HG03103 (cell line): ENCODE measurements around the gene NCOR1.
"Not testable (repeated sequence)": the region's sequence is repeated elsewhere in the genome, so short reads cannot be mapped to it uniquely, and the experiment has no call there.

Experiments used
- ATAC-seq: cut with Tn5 transposase; IDR thresholded peaks from one replicate; pipeline ENCODE4 v1.9.1; 2021; ENCODE audit warnings: low read depth; ENCODE audit not compliant: unreplicated experiment

NCOR1 gene

GRCh38 chr17:16152326-16152725 lies 63.0 kb downstream of the NCOR1 start:
- ATAC-seq, result not testable (repeated sequence)

GRCh38 chr17:16150251-16150856 lies 65.0 kb downstream of the NCOR1 start:
- ATAC-seq, result no peak

- no peak for ATAC-seq
Measured at GRCh38 chr17:16148596-16148995, 66.7 kb downstream of the NCOR1 start.

- not testable (repeated sequence) for ATAC-seq
Measured at GRCh38 chr17:16145319-16145890, 69.9 kb downstream of the NCOR1 start.

- no peak for ATAC-seq
Measured at GRCh38 chr17:16141685-16142084, 73.6 kb downstream of the NCOR1 start.

GRCh38 chr17:16140854-16141253 lies 74.5 kb downstream of the NCOR1 start:
- ATAC-seq, result no peak

GRCh38 chr17:16135461-16135860 lies 79.9 kb downstream of the NCOR1 start:
- no peak for ATAC-seq

- no peak for ATAC-seq
Measured at GRCh38 chr17:16131593-16131992, 83.7 kb downstream of the NCOR1 start.

- ATAC-seq, result no peak
Measured at GRCh38 chr17:16129441-16130205, 85.7 kb downstream of the NCOR1 start.

- ATAC-seq, result no peak
Measured at GRCh38 chr17:16123531-16123930, 91.8 kb downstream of the NCOR1 start.

GRCh38 chr17:16122697-16123434 lies 92.5 kb downstream of the NCOR1 start:
- no peak for ATAC-seq

GRCh38 chr17:16121915-16122314 lies 93.4 kb downstream of the NCOR1 start:
- ATAC-seq, result no peak

- no peak for ATAC-seq
Measured at GRCh38 chr17:16120937-16121336, 94.4 kb downstream of the NCOR1 start.

GRCh38 chr17:16117149-16117548 lies 98.2 kb downstream of the NCOR1 start:
- no peak for ATAC-seq

- ATAC-seq, result not testable (repeated sequence)
Measured at GRCh38 chr17:16115077-16115698, 100.1 kb downstream of the NCOR1 start.

GRCh38 chr17:16108871-16109270 lies 106.5 kb downstream of the NCOR1 start:
- no peak for ATAC-seq

GRCh38 chr17:16108386-16108785 lies 106.9 kb downstream of the NCOR1 start:
- ATAC-seq, result no peak

GRCh38 chr17:16107165-16107770 lies 108.1 kb downstream of the NCOR1 start:
- ATAC-seq, result no peak

GRCh38 chr17:16106161-16106891 lies 109.0 kb downstream of the NCOR1 start:
- ATAC-seq, result no peak

- no peak for ATAC-seq
Measured at GRCh38 chr17:16104189-16104588, 111.1 kb downstream of the NCOR1 start.
